ENCODE results near the gene C6orf120. TPM values are rescaled to one million over a fixed set of nuclear protein-coding genes. Genes with fewer than 3 reads are reported as not detected.

The C6orf120 gene
- total and polyA plus RNA-seq, 2 donors (not counting 3 experiments of a cell fraction or from before 2014, with no cell fraction given): 13.8 to 30.1 TPM

GRCh38 chr6:169669889-169670288 lies 32.0 kb upstream of the C6orf120 start:
- peaks cover 0 to 10% of the 10 kb centered on the region in 2 experiments for H3K36me3 ChIP-seq (ENCODE audit: control insufficient read depth in 2 of 2, extremely low read depth in 1 of 2, insufficient read depth in 2 of 2, low read length in 2 of 2)
- dilution Hi-C loops (cut with MboI; ENCODE audit: extremely low pct_ligation_motif_present, low sequenced_read_pairs) (no loop called here), intact Hi-C loops (cut with micrococcal nuclease) (loop anchor here (1.0 kb wide), 6 partner anchors 16 to 883 kb away; partner anchors contain the start of genes C6orf120, DYNLT2, ERMARD and PSMB1)
- no TSS peak for BruUV-seq (replicated peaks)
- H3K4me3 ChIP-seq (replicated peaks in 1 of 3; ENCODE audit: insufficient read depth in 1 of 3, low read depth in 1 of 3, low read length in 3 of 3): no peak overlapping the region
- H3K27me3 ChIP-seq (ENCODE audit: control insufficient read depth in 2 of 2, insufficient read depth in 2 of 2, low read length in 2 of 2): no peaks in the 10 kb centered on the region
- CTCF ChIA-PET: interaction anchor here (0.6 to 2.7 kb wide), 6 partner anchors 8 to 457 kb away, joined by 3 to 10 read pairs (median 4); no protein-coding TSS in a partner anchor
- peak overlapping the region; percentile 98 for H3K27ac ChIP-seq (ENCODE audit: insufficient read depth, low read depth, low read length)
- H3K79me2 ChIP-seq (ENCODE audit: control insufficient read depth, insufficient read depth, low read length): no peaks in the 10 kb centered on the region
- H3K4me1 ChIP-seq (ENCODE audit: control insufficient read depth, extremely low read depth, insufficient read depth, low read length): peaks cover 26% of the 10 kb centered on the region
- H4K20me1 ChIP-seq (replicated peaks; ENCODE audit: control insufficient read depth, extremely low read depth, insufficient read depth, low read length): no peaks in the 10 kb centered on the region
- peak overlapping the region; percentile 72 for H3K4me2 ChIP-seq (ENCODE audit: insufficient read depth, low read length)
- TF ChIP-seq FOS (IDR thresholded peaks at IDR 0.05; ENCODE audit: borderline replicate concordance, insufficient read depth, low read length): peak; percentile 94
- TF ChIP-seq GATA2 (IDR thresholded peaks at IDR 0.05; ENCODE audit: insufficient read depth, insufficient read length, low read depth, low read length): peak; percentile 85
- TF ChIP-seq MYC (IDR thresholded peaks at IDR 0.05; ENCODE audit: low read depth, low read length): peak; percentile 62
- TF ChIP-seq, protein P1, sequence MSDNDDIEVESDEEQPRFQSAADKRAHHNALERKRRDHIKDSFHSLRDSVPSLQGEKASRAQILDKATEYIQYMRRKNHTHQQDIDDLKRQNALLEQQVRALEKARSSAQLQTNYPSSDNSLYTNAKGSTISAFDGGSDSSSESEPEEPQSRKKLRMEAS (IDR thresholded peaks at IDR 0.05; ENCODE audit: insufficient read depth, insufficient read length): peak; percentile 65
- peak; percentile 94 for TF ChIP-seq POLR2AphosphoS5 (IDR thresholded peaks at IDR 0.05; ENCODE audit: insufficient read depth, low read depth, low read length)
- TF ChIP-seq EZH2 (IDR thresholded peaks at IDR 0.05; ENCODE audit: borderline replicate concordance, low read depth, low read length, severe bottlenecking): no peak
- no peak for TF ChIP-seq POLR2A (IDR thresholded peaks at IDR 0.05; ENCODE audit: low read depth, low read length)
- peak; percentile 95 for TF ChIP-seq JUN (IDR thresholded peaks at IDR 0.05; ENCODE audit: borderline replicate concordance, insufficient read depth, insufficient read length, low read depth)
- DNase-seq (ENCODE audit: low read depth, low spot score) (peak; percentile 98), FAIRE-seq (peak; percentile 100)
- POLR2A ChIA-PET: interaction anchor here (1.7 kb wide), 1 partner anchor 32 kb away, joined by 6 read pairs; the partner anchor contains the start of genes C6orf120 and WDR27
- peak overlapping the region; percentile 62 for H3K9ac ChIP-seq (replicated peaks; ENCODE audit: extremely low read depth, insufficient read depth, low read length)
- no peaks in the 10 kb centered on the region for H3K9me3 ChIP-seq (replicated peaks; ENCODE audit: control insufficient read depth, insufficient read depth, low read length)
- no peaks in the 10 kb centered on the region for H3K9me1 ChIP-seq (replicated peaks; ENCODE audit: control insufficient read depth, extremely low read depth, insufficient read depth, low read length)
- no peak overlapping the region for H2AFZ ChIP-seq (ENCODE audit: low read depth, low read length)
